HEK293 (cell line): ENCODE results near the gene KCNJ11.

Source experiments
- CTCF ChIA-PET: fragments of 350-600 bp; formaldehyde crosslinking; extraction: SDS; loops from one replicate; lab custom pipeline; 2021; ENCODE audit warnings: antibody characterized with exemption; lab: Yijun Ruan, JAX
- POLR2A ChIA-PET: fragments of 300-600 bp; formaldehyde crosslinking; extraction: SDS; loops from one replicate; lab custom pipeline; 2020; ENCODE audit warnings: antibody characterized with exemption, inconsistent platforms; lab: Yijun Ruan, JAX
- H3K27ac ChIP-seq: fragments of 200-500 bp; sonication (Bioruptor generic); 2 replicates; pipeline ENCODE4 v1.5.1; 2014; ENCODE audit warnings: low read depth, low read length, control low read depth, inconsistent platforms; ENCODE audit errors: extremely low read depth
- H3K36me3 ChIP-seq, 2 experiments: fragments of 200-500 bp in 1 of 2; sonication (Bioruptor generic) in 1 of 2; 1 replicate in 1 of 2; 2 replicates in 1 of 2; pipeline ENCODE4 v1.5.1; 2014 to 2017; ENCODE audit warnings: inconsistent platforms in 2 of 2, low read length in 2 of 2; ENCODE audit not compliant: control insufficient read depth in 2 of 2, insufficient read depth in 1 of 2
- H3K4me1 ChIP-seq: fragments of 200-500 bp; sonication (Bioruptor generic); 2 replicates; pipeline ENCODE4 v1.5.1; 2014; ENCODE audit warnings: mild to moderate bottlenecking, low read length, inconsistent platforms; ENCODE audit not compliant: control insufficient read depth, insufficient read depth
- H3K4me3 ChIP-seq: 2 replicates; pipeline ENCODE4 v1.5.1; 2011; ENCODE audit warnings: low read depth, mild to moderate bottlenecking, control low read depth, low read length, moderate library complexity
- H3K9me3 ChIP-seq: fragments of 200-500 bp; sonication (Bioruptor generic); 2 replicates; pipeline ENCODE4 v1.5.1; 2014; ENCODE audit warnings: low read depth, low read length, inconsistent platforms; ENCODE audit not compliant: control insufficient read depth, insufficient read depth
- MEIS1 ChIP-seq: sonication (generic); formaldehyde crosslinking; IDR thresholded peaks from 2 replicates; pipeline ENCODE4 v1.8.1; 2022; ENCODE audit warnings: missing genetic modification reagents, mild to moderate bottlenecking, borderline replicate concordance
- SALL2 ChIP-seq: fragments of 450-650 bp; formaldehyde crosslinking; IDR thresholded peaks from 2 replicates; pipeline ENCODE4 v1.5.0; 2017; ENCODE audit warnings: missing biosample characterization, mild to moderate bottlenecking, missing genetic modification characterization, borderline replicate concordance
- ZBTB1 ChIP-seq: fragments of 450-650 bp; formaldehyde crosslinking; IDR thresholded peaks from 2 replicates; pipeline ENCODE4 v1.5.1; 2016; ENCODE audit warnings: missing biosample characterization, missing genetic modification characterization
- ZBTB20 ChIP-seq: fragments of 450-650 bp; formaldehyde crosslinking; IDR thresholded peaks from 2 replicates; pipeline ENCODE4 v1.5.1; 2016; ENCODE audit warnings: missing biosample characterization, missing genetic modification characterization
- ZBTB26 ChIP-seq: fragments of 450-650 bp; formaldehyde crosslinking; optimal IDR thresholded peaks from 2 replicates; pipeline ENCODE3; 2016; ENCODE audit warnings: missing biosample characterization, mild to moderate bottlenecking, missing genetic modification characterization
- ZEB2 ChIP-seq: fragments of 450-650 bp; formaldehyde crosslinking; IDR thresholded peaks from 2 replicates; pipeline ENCODE4 v1.5.1; 2016; ENCODE audit warnings: missing biosample characterization, missing genetic modification characterization
- ZFHX2 ChIP-seq: fragments of 450-650 bp; formaldehyde crosslinking; conservative IDR thresholded peaks from 2 replicates; pipeline ENCODE4 v1.5.1; 2016; ENCODE audit warnings: missing biosample characterization, missing genetic modification characterization
- ZFP41 ChIP-seq: fragments of 450-650 bp; formaldehyde crosslinking; IDR thresholded peaks from 2 replicates; pipeline ENCODE4 v1.5.1; 2016; ENCODE audit warnings: missing biosample characterization, missing genetic modification characterization, borderline replicate concordance
- ZNF133 ChIP-seq: fragments of 450-650 bp; formaldehyde crosslinking; IDR thresholded peaks from 2 replicates; pipeline ENCODE4 v1.5.1; 2016; ENCODE audit warnings: missing biosample characterization, missing genetic modification characterization
- ZNF16 ChIP-seq: fragments of 450-650 bp; formaldehyde crosslinking; IDR thresholded peaks from 2 replicates; pipeline ENCODE4 v1.5.1; 2016; ENCODE audit warnings: low read depth, missing biosample characterization, missing genetic modification characterization
- ZNF18 ChIP-seq: fragments of 450-650 bp; formaldehyde crosslinking; IDR thresholded peaks from 2 replicates; pipeline ENCODE4 v1.5.1; 2016; ENCODE audit warnings: missing biosample characterization, missing genetic modification characterization
- ZNF202 ChIP-seq: fragments of 450-650 bp; formaldehyde crosslinking; IDR thresholded peaks from 2 replicates; pipeline ENCODE4 v1.5.1; 2016; ENCODE audit warnings: missing biosample characterization, missing genetic modification characterization, borderline replicate concordance
- ZNF239 ChIP-seq: fragments of 450-650 bp; formaldehyde crosslinking; IDR thresholded peaks from 2 replicates; pipeline ENCODE4 v1.5.1; 2016; ENCODE audit warnings: missing biosample characterization, missing genetic modification characterization
- ZNF529 ChIP-seq: fragments of 450-650 bp; formaldehyde crosslinking; IDR thresholded peaks from 2 replicates; pipeline ENCODE4 v1.5.1; 2017; ENCODE audit warnings: missing genetic modification characterization, missing biosample characterization; ENCODE audit not compliant: insufficient replicate concordance
- TF ChIP-seq, protein P1 (sequence below): fragments of 450-650 bp; formaldehyde crosslinking; IDR thresholded peaks from 2 replicates; pipeline ENCODE4 v1.5.1; 2016; ENCODE audit warnings: missing biosample characterization, missing genetic modification characterization, low read depth
- TF ChIP-seq, protein P2 (sequence below): fragments of 450-650 bp; formaldehyde crosslinking; IDR thresholded peaks from 2 replicates; pipeline ENCODE4 v1.5.1; 2017; ENCODE audit warnings: missing biosample characterization, missing genetic modification characterization
- TF ChIP-seq, protein P3 (sequence below): fragments of 450-650 bp; formaldehyde crosslinking; IDR thresholded peaks from 2 replicates; pipeline ENCODE4 v1.5.1; 2016; ENCODE audit warnings: missing biosample characterization, missing genetic modification characterization
- TF ChIP-seq, protein P4 (sequence below): fragments of 450-650 bp; formaldehyde crosslinking; IDR thresholded peaks from 2 replicates; pipeline ENCODE4 v1.5.1; 2016; ENCODE audit warnings: missing biosample characterization, missing genetic modification characterization
- TF ChIP-seq, protein P5 (sequence below): fragments of 450-650 bp; formaldehyde crosslinking; IDR thresholded peaks from 2 replicates; pipeline ENCODE4 v1.5.1; 2016; ENCODE audit warnings: missing biosample characterization, missing genetic modification characterization

The KCNJ11 gene

DNA sequence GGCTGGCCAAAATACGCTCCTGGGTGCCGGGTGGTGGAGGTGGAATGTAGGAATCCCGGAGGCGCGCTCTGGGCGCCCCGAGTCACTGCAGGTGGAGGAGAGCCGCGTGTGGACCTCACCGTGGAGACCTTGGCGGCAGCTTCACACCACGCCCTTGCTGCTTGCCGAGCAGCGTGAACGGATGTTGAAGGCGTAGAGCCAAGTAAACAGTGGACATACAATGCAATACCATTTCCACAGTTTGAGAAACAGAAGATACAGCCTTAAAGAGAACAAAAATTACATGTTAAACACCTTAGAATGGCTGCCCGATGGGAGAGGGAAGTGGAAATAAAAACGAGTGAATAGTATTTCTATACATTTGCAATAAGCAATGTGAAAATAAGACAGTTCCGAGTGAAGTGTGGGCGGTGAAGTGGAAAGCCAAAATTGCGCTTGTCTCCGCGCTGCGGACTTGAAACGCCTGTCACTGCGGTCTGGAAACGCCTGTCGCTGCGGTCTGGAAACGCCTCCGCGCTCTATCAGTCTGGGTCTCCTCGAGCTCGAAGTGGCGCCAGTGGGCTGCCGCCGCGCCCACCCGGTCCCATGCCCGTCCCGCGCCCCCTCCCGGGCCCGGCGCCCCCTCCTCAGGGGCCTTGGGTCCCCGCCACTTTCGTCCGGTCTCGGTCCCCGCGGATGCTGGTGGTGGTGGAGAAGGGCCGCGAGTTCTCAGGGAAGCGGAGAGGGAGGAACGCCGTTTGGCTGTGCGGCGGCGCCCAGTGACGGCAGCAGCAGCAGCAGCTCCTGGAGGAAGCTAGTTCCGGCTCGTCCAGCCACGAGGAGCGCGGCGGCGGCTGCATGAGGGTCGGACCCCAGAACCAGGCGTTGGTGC is 35.3 kb downstream of the KCNJ11 start (continued):
- TF ChIP-seq ZNF133 (tag by site-specific recombination) (no peak), ZBTB1 (tag by site-specific recombination) (0 out of 2 replicates have a peak, but pooled peaks have one; percentile 21), ZFP41 (no peak), ZBTB20 (tag by site-specific recombination) (peak; percentile 84), SALL2 (tag by site-specific recombination) (no peak)
- TF ChIP-seq, protein P1, sequence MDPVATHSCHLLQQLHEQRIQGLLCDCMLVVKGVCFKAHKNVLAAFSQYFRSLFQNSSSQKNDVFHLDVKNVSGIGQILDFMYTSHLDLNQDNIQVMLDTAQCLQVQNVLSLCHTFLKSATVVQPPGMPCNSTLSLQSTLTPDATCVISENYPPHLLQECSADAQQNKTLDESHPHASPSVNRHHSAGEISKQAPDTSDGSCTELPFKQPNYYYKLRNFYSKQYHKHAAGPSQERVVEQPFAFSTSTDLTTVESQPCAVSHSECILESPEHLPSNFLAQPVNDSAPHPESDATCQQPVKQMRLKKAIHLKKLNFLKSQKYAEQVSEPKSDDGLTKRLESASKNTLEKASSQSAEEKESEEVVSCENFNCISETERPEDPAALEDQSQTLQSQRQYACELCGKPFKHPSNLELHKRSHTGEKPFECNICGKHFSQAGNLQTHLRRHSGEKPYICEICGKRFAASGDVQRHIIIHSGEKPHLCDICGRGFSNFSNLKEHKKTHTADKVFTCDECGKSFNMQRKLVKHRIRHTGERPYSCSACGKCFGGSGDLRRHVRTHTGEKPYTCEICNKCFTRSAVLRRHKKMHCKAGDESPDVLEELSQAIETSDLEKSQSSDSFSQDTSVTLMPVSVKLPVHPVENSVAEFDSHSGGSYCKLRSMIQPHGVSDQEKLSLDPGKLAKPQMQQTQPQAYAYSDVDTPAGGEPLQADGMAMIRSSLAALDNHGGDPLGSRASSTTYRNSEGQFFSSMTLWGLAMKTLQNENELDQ (tag by site-specific recombination): no peak
- TF ChIP-seq, protein P2, sequence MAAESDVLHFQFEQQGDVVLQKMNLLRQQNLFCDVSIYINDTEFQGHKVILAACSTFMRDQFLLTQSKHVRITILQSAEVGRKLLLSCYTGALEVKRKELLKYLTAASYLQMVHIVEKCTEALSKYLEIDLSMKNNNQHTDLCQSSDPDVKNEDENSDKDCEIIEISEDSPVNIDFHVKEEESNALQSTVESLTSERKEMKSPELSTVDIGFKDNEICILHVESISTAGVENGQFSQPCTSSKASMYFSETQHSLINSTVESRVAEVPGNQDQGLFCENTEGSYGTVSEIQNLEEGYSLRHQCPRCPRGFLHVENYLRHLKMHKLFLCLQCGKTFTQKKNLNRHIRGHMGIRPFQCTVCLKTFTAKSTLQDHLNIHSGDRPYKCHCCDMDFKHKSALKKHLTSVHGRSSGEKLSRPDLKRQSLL (tag by site-specific recombination): 0 out of 2 replicates have a peak, but pooled peaks have one; percentile 12
- TF ChIP-seq, protein P3, sequence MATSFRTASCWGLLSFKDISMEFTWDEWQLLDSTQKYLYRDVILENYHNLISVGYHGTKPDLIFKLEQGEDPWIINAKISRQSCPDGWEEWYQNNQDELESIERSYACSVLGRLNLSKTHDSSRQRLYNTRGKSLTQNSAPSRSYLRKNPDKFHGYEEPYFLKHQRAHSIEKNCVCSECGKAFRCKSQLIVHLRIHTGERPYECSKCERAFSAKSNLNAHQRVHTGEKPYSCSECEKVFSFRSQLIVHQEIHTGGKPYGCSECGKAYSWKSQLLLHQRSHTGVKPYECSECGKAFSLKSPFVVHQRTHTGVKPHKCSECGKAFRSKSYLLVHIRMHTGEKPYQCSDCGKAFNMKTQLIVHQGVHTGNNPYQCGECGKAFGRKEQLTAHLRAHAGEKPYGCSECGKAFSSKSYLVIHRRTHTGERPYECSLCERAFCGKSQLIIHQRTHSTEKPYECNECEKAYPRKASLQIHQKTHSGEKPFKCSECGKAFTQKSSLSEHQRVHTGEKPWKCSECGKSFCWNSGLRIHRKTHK (tag by site-specific recombination): no peak

DNA sequence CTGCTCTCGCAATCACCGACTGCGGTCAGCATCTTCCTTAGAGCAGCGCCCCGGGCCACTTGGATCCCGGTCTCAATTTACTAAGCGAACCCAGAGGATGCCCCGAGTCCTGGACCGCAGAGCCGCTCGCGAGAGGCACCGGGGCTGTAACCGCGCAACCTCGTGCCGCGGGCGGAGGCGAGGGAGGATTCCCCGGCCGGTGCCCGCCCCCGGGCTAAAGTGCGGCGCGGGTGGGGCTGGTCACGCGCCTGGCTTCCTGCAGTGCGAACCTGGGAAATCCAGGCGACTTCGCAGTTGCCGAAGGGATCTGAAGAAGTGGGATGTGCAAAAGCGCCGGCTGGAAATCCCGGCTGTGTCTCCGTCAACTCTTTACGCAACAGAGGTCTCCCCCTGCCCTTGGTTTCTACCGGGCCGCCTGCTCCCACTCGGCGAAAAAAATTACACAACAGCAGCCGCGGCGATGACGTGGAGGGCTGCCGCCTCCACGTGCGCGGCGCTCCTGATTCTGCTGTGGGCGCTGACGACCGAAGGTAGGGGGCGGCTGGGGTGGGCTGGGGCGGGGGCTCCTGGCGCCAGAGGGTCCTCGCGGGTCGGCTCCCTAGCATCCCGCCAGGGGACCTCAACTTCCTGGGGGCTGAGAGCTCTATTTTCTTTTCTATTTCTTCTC is 36.8 kb downstream of the KCNJ11 start, which contains the start of gene NCR3LG1:
TSS of gene NCR3LG1 (plus strand) at position 291 of the 667 bp plus-strand sequence. CDS start at position 461, 170 bp downstream.
- H3K4me1 ChIP-seq: no peaks in the 10 kb centered on the region
- peak within 1 kb of the TSS; percentile 59 for H3K4me3 ChIP-seq
- ChIA-PET POLR2A (interaction anchor here (0.6 to 0.9 kb wide), 5 partner anchors 37 to 274 kb away, joined by 3 to 8 read pairs (median 3); partner anchors contain the start of genes PIK3C2A and RPS13), CTCF (interaction anchor here (0.6 to 0.7 kb wide), 2 partner anchors 196 to 469 kb away, joined by 3 read pairs; no protein-coding TSS in a partner anchor)
- peak within 1 kb of the TSS; percentile 17; the same call in 1 of the 2 replicates for H3K27ac ChIP-seq
- H3K36me3 ChIP-seq: peaks cover 0 to 3% of the 10 kb centered on the region in 2 experiments; a peak in 1 of 3 replicates
- H3K9me3 ChIP-seq: no peaks in the 10 kb centered on the region
- peak; percentile 95 for TF ChIP-seq ZFHX2
- no peak for TF ChIP-seq ZNF18 (tag by site-specific recombination)
- TF ChIP-seq ZFP41: no peak
- TF ChIP-seq MEIS1 (CRISPR knock-in tag): no peak
- TF ChIP-seq, protein P4, sequence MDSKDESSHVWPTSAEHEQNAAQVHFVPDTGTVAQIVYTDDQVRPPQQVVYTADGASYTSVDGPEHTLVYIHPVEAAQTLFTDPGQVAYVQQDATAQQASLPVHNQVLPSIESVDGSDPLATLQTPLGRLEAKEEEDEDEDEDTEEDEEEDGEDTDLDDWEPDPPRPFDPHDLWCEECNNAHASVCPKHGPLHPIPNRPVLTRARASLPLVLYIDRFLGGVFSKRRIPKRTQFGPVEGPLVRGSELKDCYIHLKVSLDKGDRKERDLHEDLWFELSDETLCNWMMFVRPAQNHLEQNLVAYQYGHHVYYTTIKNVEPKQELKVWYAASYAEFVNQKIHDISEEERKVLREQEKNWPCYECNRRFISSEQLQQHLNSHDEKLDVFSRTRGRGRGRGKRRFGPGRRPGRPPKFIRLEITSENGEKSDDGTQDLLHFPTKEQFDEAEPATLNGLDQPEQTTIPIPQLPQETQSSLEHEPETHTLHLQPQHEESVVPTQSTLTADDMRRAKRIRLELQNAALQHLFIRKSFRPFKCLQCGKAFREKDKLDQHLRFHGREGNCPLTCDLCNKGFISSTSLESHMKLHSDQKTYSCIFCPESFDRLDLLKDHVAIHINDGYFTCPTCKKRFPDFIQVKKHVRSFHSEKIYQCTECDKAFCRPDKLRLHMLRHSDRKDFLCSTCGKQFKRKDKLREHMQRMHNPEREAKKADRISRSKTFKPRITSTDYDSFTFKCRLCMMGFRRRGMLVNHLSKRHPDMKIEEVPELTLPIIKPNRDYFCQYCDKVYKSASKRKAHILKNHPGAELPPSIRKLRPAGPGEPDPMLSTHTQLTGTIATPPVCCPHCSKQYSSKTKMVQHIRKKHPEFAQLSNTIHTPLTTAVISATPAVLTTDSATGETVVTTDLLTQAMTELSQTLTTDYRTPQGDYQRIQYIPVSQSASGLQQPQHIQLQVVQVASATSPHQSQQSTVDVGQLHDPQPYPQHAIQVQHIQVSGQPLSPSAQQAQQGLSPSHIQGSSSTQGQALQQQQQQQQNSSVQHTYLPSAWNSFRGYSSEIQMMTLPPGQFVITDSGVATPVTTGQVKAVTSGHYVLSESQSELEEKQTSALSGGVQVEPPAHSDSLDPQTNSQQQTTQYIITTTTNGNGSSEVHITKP (tag by site-specific recombination): peak; percentile 75
- no peak for TF ChIP-seq ZNF239
- TF ChIP-seq ZBTB26 (tag by site-specific recombination): peak; percentile 89
- TF ChIP-seq ZNF16: no peak
- TF ChIP-seq ZEB2 (tag by site-specific recombination): peak; percentile 69
- TF ChIP-seq, protein P5, sequence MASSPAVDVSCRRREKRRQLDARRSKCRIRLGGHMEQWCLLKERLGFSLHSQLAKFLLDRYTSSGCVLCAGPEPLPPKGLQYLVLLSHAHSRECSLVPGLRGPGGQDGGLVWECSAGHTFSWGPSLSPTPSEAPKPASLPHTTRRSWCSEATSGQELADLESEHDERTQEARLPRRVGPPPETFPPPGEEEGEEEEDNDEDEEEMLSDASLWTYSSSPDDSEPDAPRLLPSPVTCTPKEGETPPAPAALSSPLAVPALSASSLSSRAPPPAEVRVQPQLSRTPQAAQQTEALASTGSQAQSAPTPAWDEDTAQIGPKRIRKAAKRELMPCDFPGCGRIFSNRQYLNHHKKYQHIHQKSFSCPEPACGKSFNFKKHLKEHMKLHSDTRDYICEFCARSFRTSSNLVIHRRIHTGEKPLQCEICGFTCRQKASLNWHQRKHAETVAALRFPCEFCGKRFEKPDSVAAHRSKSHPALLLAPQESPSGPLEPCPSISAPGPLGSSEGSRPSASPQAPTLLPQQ (tag by site-specific recombination): no peak
- TF ChIP-seq ZNF529: no peak
- no peak for TF ChIP-seq ZNF202 (tag by site-specific recombination)
